ENCODE results near the gene VPS26C. TPM values are rescaled to one million over a fixed set of nuclear protein-coding genes. Genes with fewer than 3 reads are reported as not detected.

VPS26C gene
- total and polyA plus RNA-seq, 2 of the 8 experiments (the other 6 are each of a cell fraction or from before 2014, with no cell fraction given) = 43.5 to 71.6 TPM

- H4K91ac ChIP-seq (replicated peaks; ENCODE audit: insufficient read length, low read length) = no peak overlapping the region
- H3K4me2 ChIP-seq (ENCODE audit: insufficient read depth in 1 of 2, low read depth in 2 of 2, low read length in 2 of 2) = no peak overlapping the region
- 92% methylated on average over 11 of the region's 11 CpGs; no CpG with 5 or more reads in 1 of the 2 experiments for WGBS, 2 experiments (ENCODE audit: extremely low coverage in 1 of 2, insufficient coverage in 1 of 2, insufficient read length in 1 of 2, insufficient replicate concordance in 2 of 2, low coverage in 1 of 2, low lambda C conversion rate in 2 of 2, missing lambda C conversion rate in 1 of 2)
- no peaks in the 10 kb centered on the region for H3K27me3 ChIP-seq (replicated peaks in 1 of 4; ENCODE audit: control insufficient read depth in 3 of 4, extremely low read depth in 1 of 4, insufficient read depth in 3 of 4, low read length in 3 of 4)
- POLR2A ChIA-PET (ENCODE audit: partially characterized antibody) = no interaction called here
- H2AK5ac ChIP-seq (ENCODE audit: low read depth, low read length) = no peak overlapping the region
- no peaks in the 10 kb centered on the region for H4K20me1 ChIP-seq (replicated peaks in 1 of 2; ENCODE audit: control insufficient read depth in 1 of 2, insufficient read depth in 2 of 2, low read length in 2 of 2)
- H3K79me1 ChIP-seq (ENCODE audit: low read depth, low read length) = no peaks in the 10 kb centered on the region
- no peak overlapping the region for H4K5ac ChIP-seq (ENCODE audit: insufficient read length, low read depth, low read length)
- no peak overlapping the region for H2BK15ac ChIP-seq (ENCODE audit: low read length)
- TF ChIP-seq SP2 (IDR thresholded peaks at IDR 0.05; ENCODE audit: low read length) (no peak), EP300 (IDR thresholded peaks at IDR 0.05; ENCODE audit: borderline replicate concordance in 1 of 2, low read depth in 2 of 2, low read length in 2 of 2) (no peak), SIN3A (conservative IDR thresholded peaks at IDR 0.05 in 1 of 2, IDR thresholded peaks at IDR 0.05 in 1 of 2; ENCODE audit: low read depth in 1 of 2, low read length in 2 of 2) (no peak), JUN (IDR thresholded peaks at IDR 0.05; ENCODE audit: low read depth, low read length) (no peak), SP4 (IDR thresholded peaks at IDR 0.05; ENCODE audit: low read length) (no peak), SIRT6 (IDR thresholded peaks at IDR 0.05; ENCODE audit: low read length) (no peak), EZH2 (IDR thresholded peaks at IDR 0.05; ENCODE audit: low read depth, low read length, severe bottlenecking) (no peak), PHF8 (conservative IDR thresholded peaks at IDR 0.05; ENCODE audit: low read depth, low read length) (no peak), SRF (IDR thresholded peaks at IDR 0.05; ENCODE audit: low read depth, low read length) (no peak), KDM1A (IDR thresholded peaks at IDR 0.05; ENCODE audit: borderline replicate concordance, low read length) (no peak)
- H3K9me3 ChIP-seq (ENCODE audit: insufficient read depth in 2 of 2, low read depth in 1 of 2, low read length in 1 of 2) = no peaks in the 10 kb centered on the region
- H3K23ac ChIP-seq (ENCODE audit: insufficient read length) = no peak overlapping the region
- H3K4me1 ChIP-seq (replicated peaks in 1 of 4; ENCODE audit: control insufficient read depth in 3 of 4, insufficient read depth in 4 of 4, low read length in 3 of 4) = peaks cover 0 to 2% (median 1%) of the 10 kb centered on the region in 4 experiments; a peak in 1 of 7 replicates
- H3K4ac ChIP-seq (replicated peaks; ENCODE audit: insufficient read length, low read depth, low read length) = no peak overlapping the region
- no peak overlapping the region for H4K8ac ChIP-seq (ENCODE audit: extremely low read depth, insufficient read depth, low read length)
- H2BK120ac ChIP-seq (replicated peaks; ENCODE audit: low read depth, low read length) = no peak overlapping the region
- H3K27ac ChIP-seq (ENCODE audit: low read depth, low read length) = no peak overlapping the region
- FAIRE-seq = no peak
- peaks cover 0 to 3% (median under 1%) of the 10 kb centered on the region in 4 experiments; a peak in 4 of 8 replicates for H3K36me3 ChIP-seq (ENCODE audit: control insufficient read depth in 2 of 4, insufficient read depth in 4 of 4, low read length in 3 of 4)
- no peaks in the 10 kb centered on the region for H3K79me2 ChIP-seq (ENCODE audit: control insufficient read depth in 1 of 2, insufficient read depth in 2 of 2, low read length in 2 of 2)
- H2BK20ac ChIP-seq (ENCODE audit: low read length) = no peak overlapping the region
- H3K14ac ChIP-seq (ENCODE audit: insufficient read length) = no peak overlapping the region
- H2AFZ ChIP-seq (ENCODE audit: low read length) = no peak overlapping the region
- H3K23me2 ChIP-seq (ENCODE audit: low read depth, low read length) = no peaks in the 10 kb centered on the region
- H2BK5ac ChIP-seq (ENCODE audit: low read depth, low read length) = no peak overlapping the region
- no peak overlapping the region for H3K56ac ChIP-seq (replicated peaks; ENCODE audit: insufficient read length, low read depth, low read length)
- no peak overlapping the region for H2BK12ac ChIP-seq (ENCODE audit: low read depth, low read length)
- H3K4me3 ChIP-seq (ENCODE audit: extremely low read depth in 1 of 4, insufficient read depth in 2 of 4, low read depth in 3 of 4, low read length in 4 of 4) = no peak overlapping the region
- DNase-seq (ENCODE audit: low read depth in 1 of 2, low spot score in 2 of 2) = no peak
- H3K9ac ChIP-seq (replicated peaks in 1 of 4; ENCODE audit: extremely low read depth in 1 of 4, low read depth in 3 of 4, low read length in 3 of 4) = no peak overlapping the region
- H3K18ac ChIP-seq (ENCODE audit: extremely low read depth, low read length) = no peak overlapping the region
- CTCF ChIA-PET (ENCODE audit: partially characterized antibody) = interaction anchor here (0.8 kb wide), 1 partner anchor 11 kb away, joined by 3 read pairs; no protein-coding TSS in a partner anchor
Measured at GRCh38 chr21:37199057-37199924, 67.8 kb downstream of the VPS26C start.
